IPS-11a (cell line): ENCODE data around the gene RBM6.
"Not testable (repeated sequence)": the region's sequence is repeated elsewhere in the genome, so short reads cannot be mapped to it uniquely, and the experiment has no call there.

Source experiments
- H3K4me3 ChIP-seq: one replicate; pipeline ENCODE4 v1.5.1; 2013; ENCODE audit warnings: low read depth, low read length, control low read depth

Gene RBM6, protein sequence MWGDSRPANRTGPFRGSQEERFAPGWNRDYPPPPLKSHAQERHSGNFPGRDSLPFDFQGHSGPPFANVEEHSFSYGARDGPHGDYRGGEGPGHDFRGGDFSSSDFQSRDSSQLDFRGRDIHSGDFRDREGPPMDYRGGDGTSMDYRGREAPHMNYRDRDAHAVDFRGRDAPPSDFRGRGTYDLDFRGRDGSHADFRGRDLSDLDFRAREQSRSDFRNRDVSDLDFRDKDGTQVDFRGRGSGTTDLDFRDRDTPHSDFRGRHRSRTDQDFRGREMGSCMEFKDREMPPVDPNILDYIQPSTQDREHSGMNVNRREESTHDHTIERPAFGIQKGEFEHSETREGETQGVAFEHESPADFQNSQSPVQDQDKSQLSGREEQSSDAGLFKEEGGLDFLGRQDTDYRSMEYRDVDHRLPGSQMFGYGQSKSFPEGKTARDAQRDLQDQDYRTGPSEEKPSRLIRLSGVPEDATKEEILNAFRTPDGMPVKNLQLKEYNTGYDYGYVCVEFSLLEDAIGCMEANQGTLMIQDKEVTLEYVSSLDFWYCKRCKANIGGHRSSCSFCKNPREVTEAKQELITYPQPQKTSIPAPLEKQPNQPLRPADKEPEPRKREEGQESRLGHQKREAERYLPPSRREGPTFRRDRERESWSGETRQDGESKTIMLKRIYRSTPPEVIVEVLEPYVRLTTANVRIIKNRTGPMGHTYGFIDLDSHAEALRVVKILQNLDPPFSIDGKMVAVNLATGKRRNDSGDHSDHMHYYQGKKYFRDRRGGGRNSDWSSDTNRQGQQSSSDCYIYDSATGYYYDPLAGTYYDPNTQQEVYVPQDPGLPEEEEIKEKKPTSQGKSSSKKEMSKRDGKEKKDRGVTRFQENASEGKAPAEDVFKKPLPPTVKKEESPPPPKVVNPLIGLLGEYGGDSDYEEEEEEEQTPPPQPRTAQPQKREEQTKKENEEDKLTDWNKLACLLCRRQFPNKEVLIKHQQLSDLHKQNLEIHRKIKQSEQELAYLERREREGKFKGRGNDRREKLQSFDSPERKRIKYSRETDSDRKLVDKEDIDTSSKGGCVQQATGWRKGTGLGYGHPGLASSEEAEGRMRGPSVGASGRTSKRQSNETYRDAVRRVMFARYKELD

DNA sequence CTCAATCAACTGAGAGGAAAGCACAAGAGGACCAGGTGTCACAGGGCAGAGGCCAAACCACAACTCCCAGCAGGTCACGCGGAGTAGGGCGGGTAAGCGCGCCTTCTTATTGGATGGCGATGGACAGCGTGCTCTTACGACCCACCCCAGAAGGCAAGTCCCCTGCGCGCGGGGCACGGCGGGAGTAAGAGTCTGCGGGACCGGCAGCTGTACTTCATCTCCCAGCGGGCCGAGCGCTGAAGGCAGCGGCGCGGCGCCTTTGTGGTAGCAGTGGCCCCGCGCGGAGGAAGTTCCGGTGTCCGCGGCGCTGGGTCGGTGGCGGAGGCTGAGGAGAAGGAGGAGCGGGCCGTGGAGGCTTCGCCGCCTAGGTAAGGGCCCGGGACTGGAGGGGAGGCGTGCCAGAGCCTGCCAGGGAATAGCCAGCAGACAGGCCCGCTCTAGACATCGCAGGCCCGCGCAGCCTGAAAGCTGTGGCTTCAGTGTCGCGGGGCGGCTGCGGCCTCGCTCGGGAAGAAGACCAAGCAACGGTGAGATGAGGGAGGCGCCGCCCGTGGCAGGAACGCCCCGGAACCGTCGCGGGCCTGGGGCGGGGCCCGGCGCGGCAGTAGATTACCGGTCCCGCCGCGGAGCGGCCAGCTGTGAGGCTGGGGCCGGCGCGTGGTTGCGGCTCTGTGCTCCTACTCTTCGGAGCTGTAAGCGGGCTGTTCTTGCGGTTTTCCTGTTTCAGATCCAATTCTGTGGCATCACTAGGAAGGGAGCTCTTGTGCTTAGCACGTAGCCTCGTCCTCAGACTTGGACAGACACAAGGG lies at the start of gene RBM6:
Gene RBM6, plus strand, starts transcription at position 293 of the 809 bp plus-strand sequence. CDS start 22,492 bp downstream, outside the sequence.
- H3K4me3 ChIP-seq: peak within 1 kb of the TSS; percentile 95

DNA sequence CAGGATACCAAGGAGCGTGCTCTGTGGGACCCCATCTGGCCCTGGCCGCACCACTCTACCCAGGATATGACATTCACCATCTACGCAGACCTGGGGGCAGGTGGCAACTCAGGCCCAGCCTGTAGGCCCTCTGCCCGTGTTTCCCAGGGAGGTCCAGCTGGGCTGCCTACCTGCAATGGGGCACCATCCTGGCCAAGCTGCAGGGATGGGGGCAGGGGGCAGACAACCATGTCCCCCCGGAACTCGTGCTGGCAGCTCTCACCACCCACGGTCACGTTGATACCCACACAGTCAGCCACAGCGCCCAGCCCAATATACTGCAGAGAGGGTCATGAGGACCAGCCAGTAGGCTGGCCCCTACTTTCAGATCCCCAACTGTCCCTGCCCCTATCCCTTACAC lies 44.2 kb upstream of the RBM6 start:
- no peak overlapping the region for H3K4me3 ChIP-seq

DNA sequence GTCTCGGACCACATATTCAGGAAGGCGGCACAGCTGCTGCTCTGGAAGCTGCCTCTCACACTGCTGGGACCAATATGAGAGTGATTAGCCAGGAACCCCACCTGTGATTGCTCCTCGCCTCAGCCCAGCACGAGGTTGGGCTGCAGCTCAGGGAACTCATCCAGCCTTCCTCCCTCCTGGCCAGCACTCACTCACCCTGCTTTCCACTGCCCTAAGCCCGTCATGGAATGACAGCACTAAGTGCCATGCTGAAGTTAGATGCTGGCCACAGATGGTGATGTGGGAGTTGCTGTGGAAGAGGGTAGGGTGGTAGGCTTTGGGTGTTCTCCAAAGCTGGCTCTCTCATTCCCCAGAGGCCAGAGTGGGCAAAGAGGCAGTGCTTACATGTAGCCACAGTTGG lies 43.6 kb upstream of the RBM6 start:
- H3K4me3 ChIP-seq: no peak overlapping the region

DNA sequence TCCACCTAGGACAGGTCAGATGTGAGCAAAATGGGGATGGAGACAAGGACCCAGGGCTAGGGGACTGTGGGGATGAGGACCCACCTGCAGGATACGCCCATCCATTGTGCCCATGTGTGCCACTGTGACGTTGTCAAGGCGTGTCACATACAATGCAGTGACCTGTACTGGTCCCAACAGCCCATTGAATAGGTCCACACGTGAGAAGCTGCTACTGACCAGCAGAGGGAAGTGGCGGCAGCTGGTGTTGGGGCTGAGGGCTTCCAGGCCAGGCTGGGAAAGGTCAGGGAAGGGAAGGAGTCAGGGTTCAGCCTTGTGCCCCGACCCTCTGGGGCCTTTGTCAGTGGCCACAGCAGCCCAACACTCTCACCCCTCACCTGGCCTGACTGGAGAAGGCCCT lies 41.0 kb upstream of the RBM6 start:
- no peak overlapping the region for H3K4me3 ChIP-seq

DNA sequence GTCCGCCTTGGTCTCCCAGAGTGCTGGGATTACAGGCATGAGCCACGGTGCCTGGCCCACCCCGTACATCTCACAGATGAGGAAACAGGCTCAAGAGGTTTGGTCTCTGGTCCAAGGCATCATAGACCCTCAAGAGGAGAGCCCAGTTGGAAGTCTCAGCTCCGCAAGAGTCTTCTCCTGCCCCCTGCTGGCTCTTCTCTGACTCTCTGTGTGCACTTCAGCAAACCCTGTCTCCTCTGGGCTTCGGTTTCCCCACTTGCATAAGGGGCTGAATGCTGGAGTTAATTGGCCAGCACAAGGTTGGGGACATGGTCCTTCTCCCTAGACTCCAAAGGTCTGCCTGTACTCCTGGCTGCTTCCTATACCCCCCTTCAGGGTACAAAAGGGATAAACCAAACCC lies 40.1 kb upstream of the RBM6 start:
- no peak overlapping the region for H3K4me3 ChIP-seq

DNA sequence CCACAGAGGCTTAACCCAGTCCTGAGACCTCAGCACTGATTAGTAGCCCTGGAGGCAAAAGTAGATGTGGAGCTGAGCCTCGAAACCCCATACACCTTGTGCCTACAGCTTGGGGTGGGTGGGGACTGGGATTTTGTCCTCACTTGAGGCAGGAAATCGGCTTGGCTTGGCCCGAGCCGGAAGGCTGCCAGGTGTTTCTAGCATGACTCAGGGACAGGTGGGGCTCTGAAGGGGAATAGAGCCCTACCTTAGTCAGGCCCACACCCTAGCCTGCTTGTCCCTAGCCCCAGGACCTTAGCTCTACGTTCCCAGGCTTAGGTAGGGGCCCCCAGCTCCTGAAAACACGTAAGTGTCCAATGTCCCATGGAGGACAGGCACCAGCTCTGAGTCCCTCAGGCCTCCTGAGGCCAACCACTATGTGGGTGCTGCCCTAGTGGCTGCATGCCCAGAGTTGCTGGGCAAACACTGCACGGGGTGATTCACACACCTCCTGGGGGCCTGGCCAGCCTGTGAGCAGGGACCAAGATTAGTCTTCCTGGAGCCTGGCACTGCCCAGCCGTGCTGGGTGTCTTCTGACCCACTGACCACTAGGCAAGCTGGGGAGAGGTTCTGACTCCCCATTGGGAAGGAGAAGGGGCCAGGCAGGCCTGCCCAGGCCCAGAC lies 39.3 kb upstream of the RBM6 start:
- H3K4me3 ChIP-seq: no peak overlapping the region

DNA sequence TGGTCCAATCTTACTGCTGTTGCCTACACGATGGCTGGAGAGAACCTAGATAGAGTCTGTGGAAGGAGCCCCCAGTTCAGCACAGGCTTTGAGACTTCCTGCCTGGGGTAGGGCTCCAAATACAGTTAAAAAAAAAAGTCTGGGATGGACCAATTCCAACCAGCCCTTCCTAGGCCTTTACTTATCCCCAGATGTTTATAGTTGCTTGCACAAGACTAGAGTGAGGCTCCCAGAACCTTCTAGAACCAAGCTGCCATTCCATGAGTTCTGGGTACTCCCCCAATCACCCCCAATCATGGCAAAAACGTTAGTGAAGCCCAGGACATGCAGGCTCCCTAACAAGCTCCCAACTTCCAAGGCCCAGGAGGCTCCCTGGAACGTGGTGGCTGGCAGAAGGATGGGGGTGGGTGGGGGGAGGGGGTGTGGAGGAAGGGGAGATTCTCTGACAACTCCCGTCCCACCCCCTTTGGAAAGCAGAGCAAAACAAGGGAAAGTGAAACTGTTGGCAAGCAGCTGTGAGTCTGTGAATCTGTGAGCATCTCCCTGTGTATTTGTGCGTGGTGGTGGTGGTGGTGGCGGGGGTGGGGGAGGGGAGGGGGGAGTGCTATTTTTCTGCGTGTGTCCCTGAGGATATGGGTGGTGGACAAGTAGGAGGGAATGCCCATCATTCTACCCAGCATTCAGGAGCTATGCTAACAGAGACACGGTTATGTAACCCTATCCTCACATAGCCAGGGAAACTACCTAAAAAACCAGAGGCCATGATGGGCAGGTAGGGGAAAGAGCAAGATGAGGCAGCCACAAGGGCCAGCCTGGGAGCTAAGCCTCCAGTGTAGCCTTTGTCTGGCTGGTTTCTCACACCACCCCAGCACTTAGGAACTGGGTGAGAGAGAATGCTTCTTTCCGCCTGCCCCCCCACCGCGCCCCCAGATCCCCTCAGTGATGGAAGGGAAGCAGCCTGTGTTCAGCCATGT lies 38.3 kb upstream of the RBM6 start:
- no peak overlapping the region for H3K4me3 ChIP-seq

DNA sequence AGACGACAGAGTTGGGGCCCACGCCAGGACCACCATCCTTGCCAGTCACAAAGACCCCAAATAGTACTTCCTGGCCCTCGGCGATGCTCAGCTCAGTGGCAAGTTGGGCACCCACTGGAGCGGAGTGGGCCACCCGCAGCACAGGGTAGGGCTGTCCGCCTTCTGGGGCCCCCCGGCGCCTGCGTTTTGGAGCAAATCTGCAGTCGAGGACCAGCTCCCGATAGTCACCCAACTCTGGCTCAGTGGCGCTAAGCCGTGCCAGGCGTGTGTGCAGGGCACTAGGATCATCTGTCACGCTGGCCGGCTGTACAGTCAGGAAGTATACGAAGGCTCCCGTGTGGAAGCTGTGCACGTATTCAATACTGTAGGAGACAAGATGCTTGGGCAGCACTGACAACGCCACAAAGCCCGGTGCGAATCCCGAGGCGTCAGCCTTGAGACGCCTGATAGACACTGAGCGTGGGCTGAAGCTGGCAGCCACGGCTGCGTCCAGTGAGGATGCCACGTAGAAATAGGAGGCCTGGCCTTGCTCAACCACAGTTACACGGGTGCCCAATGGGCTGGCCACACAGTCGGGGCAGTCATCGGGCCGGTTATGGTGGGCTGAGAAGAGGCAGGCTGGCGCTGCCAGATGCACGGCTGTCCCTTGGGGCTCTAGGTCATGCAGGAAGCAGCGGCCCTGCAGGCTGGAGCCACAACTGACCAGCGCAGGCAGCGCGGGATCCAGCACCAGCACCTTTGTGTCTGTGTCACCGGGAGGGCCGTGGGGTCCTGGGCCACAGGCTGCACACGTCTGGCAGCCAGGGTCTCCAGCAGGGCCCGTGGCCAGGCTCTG lies 37.2 kb upstream of the RBM6 start:
- no peak overlapping the region for H3K4me3 ChIP-seq

DNA sequence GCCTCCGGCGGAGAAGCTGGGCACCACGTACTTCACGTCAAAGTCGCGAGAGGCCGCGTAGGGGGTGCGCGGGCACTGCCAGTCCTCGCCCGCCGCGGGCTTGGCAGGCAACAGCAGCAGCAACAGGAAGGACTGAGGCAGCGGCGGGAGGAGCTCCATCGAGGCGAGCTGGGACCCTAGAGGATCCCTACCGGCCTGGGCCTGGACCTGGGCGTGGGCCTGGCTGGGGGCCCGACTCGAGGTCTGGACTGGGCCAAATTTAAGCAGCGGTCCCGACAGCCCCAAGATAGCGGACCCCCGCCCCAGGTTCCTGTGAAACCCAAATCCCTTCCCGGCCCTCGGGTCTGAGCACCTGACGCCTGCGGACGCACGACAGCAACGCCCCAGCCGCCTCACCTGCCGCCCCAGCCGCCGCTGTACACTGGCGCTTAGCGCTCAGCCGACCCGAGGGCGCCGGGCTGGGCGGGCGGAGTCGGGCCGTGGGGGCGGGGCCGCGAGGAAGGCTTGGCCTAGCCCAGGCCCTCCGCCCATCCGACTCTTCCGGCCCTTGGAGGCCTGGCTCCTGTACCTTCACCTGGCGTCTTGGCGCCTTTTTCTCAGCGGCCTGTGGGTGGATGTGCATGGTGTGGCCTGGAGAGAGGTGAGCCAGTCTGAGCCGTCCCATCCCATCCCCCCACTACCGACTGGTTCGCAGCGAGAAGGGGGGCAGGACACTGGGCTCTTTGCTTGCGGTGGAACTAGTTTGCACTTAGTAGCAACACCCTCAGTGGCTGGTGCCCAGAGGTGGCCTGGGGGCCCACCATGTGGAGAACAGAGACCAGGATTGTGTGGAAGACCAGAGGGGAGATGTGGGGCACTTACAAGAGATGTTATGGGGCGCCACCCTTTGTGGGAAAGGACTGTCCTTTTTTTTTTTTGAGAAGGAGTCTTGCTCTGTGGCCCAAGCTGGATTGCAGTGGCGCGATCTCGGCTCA lies 36.2 kb upstream of the RBM6 start, which contains the start of gene MST1R:
Gene MST1R, minus strand, starts transcription at position 423 of the 974 bp plus-strand sequence. Its CDS starts 264 bp downstream, at position 159.
- no peak within 1 kb of the TSS for H3K4me3 ChIP-seq

DNA sequence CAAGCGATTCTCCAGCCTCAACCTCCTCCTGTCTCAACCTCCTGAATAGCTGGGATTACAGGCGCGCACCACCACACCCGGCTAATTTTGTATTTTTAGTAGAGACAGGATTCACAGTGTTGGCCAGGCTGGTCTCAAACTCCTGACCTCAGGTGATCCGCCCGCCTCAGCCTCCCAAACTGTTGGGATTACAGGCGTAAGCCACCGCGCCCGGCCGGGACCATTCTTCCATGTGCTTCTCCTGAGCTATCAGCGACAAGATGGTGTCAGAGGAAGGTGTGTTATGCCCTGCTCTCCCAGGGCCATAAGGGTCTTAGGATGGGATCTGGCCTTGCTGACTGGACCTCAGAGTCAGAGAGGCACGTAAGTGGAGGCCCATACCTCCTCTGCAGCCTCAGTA lies 35.5 kb upstream of the RBM6 start:
- not testable (repeated sequence) for H3K4me3 ChIP-seq

DNA sequence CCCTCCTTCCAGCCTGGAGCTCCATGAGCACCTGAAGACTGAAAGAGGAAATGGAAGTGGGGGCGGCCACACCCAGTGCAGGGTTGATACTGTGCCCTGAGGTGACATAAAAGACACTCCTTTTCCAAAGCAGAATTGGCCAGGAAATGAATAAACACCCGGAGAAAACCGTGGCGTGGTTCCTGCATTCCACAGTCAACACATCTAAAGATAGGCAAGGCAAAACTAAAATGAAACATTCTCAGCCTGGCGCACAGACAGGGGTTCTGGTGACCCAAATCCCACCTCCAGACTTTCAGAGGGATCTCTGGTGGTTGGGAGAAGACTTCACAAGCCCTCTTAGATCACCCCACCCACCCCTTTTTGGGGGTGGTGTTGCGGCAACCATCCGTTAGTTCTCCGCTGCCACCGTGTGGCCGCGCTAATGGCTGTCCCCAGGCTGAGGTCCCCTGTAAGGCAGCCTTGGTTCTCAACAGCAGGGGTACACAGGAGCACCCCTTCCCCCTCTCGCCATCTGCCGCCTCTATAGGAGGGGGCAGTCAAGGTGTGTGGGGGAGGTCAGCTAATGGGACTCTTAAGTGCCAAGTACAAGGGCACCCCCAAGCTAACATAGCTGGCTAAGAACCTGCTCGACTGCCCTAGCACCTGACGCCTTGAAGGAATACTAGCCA lies 33.7 kb upstream of the RBM6 start:
- no peak overlapping the region for H3K4me3 ChIP-seq

DNA sequence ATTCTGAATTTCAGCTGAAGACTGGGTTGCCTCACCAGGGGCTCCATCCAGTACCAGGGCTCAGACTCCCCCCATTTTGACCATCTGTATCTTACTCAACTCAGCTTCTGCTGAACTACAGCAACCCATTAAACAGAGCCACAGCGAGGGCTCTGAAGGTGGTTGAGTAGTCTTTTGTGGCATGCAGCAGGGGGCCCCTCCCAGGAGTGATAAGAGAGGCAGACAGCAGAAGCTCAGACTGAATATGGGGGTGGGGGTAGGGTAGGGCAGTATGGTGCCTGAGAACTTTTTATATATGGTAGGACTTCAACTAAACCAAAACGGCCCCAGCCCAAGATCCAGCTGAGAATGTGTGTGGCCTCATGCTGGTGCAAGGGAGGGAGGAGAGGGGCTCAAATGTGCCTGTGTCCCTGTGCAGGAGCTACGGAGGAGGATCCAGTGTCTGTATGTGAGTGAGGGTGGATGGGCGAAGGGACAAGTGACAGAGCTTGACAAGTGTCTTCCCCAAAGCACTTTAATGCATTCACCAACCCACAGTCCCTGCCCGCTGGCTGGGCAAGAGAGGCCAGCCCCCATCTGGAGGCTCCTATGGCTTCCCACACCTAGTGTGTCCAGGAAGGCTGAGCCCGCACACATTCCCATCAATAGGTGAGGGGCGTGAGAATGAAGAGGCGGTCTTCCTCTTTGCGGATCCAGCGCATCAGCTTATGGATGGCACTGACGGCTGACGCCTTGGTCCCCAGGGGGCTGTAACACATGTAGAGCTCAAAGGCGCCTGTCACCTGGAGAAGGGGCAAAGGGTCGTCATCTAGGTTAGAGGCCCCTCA lies 31.4 kb upstream of the RBM6 start:
- H3K4me3 ChIP-seq: no peak overlapping the region

DNA sequence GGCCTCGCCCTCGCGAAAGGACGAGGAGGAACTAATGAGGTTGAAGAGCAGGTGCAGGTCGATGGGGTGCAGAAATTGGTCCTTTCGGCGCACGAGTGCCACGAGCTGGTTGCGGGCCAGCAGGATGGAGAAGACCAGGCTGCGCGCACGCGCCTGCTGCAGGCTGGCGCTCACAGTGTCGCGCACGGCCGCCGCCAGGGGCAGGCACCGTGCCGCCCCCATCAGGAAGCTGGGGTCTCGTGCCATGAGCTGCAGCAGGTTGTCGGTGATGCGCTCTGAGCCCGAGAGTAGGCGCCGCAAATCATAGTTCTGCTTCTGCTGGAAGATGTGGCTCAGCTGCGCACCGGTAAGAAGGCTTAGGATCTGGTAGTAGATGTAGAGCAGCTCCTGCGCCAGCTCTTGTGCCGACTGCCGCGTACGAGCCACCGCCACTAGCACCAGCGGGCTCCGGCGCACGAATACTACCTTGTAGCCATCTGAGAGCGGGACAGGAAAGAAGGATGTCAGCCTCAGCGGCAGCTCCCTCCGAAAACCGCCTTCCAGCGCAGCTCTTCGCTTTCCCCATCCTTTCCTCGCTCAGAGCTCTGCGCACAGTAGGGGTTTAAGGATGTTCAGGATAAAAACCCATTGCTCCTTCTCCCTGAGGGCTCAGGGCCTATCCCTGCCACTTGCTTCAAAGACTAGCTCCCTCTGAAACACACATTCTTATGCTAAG lies 29.4 kb upstream of the RBM6 start:
- peak overlapping the region; percentile 18 for H3K4me3 ChIP-seq

DNA sequence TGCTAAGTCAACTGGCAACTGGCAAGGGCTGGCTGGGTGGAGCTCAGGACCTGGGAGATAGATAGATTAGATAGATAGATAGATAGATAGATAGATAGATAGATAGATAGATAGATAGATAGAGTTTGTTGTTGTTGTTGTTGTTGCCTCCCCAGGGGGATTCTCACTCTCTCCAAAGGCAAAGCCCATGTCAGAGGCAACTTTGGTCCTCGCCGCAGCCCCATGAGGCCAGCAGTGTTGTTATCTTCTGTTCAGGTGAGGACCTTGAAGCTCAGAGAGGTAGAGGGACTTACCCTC lies 28.9 kb upstream of the RBM6 start:
- no peak overlapping the region for H3K4me3 ChIP-seq

DNA sequence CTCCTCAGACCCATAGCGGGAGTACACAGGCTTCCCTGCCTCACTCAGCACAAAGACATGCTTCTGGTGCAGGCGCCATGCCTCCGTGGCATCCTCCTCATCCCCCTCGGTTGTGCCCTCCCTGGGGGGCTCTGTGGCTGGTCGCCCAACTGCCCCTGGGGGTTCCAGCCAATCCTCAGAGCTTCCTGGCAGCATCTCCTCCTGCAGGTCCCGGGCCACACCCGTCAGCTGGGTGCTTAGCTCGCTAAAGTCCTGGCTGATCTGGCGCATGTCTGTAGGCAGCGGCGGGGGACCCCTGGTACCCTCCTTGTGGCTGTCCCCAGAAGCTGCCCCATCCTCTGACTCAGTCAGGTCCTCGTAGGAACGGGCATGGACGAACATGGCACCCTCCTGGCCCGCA lies 28.3 kb upstream of the RBM6 start:
- H3K4me3 ChIP-seq: no peak overlapping the region
